H1 (cell line): ENCODE data around the gene FBXL15.

Experiments used
- ATF2 ChIP-seq: IDR thresholded peaks from 2 replicates; pipeline ENCODE4 v1.6.1; 2012; ENCODE audit warnings: low read length, inconsistent platforms
- BRCA1 ChIP-seq: IDR thresholded peaks from 2 replicates; pipeline ENCODE4 v1.6.1; 2012; ENCODE audit warnings: low read depth, low read length, improper control_type of control experiment
- CEBPB ChIP-seq: IDR thresholded peaks from 2 replicates; pipeline ENCODE4 v1.6.1; 2012; ENCODE audit warnings: low read depth, low read length
- CHD1 ChIP-seq: IDR thresholded peaks from 2 replicates; pipeline ENCODE4 v1.6.1; 2012; ENCODE audit warnings: low read depth, low read length, improper control_type of control experiment
- EP300 ChIP-seq, 2 experiments: IDR thresholded peaks; 1 replicate in 1 of 2; 2 replicates in 1 of 2; pipeline ENCODE4 v1.6.1; 2011 to 2012; ENCODE audit warnings: low read depth in 2 of 2, low read length in 2 of 2, mild to moderate bottlenecking in 2 of 2, borderline replicate concordance in 1 of 2, inconsistent platforms in 1 of 2, moderate library complexity in 1 of 2
- EZH2 ChIP-seq: fragments of 200-600 bp; sonication (generic); IDR thresholded peaks from 2 replicates; pipeline ENCODE4 v1.7.1; 2012; ENCODE audit warnings: low read depth, mild to moderate bottlenecking, moderate library complexity, low read length, inconsistent platforms; ENCODE audit not compliant: severe bottlenecking
- GABPA ChIP-seq: IDR thresholded peaks from 2 replicates; pipeline ENCODE4 v1.6.1; 2011; ENCODE audit warnings: mild to moderate bottlenecking, low read length, moderate library complexity, borderline replicate concordance; ENCODE audit not compliant: insufficient read depth
- KDM1A ChIP-seq: fragments of 200-600, 300-600 bp; sonication (generic); IDR thresholded peaks from 2 replicates; pipeline ENCODE4 v1.7.1; 2016; ENCODE audit warnings: mild to moderate bottlenecking, low read length, borderline replicate concordance
- KDM5A ChIP-seq: fragments of 200-600 bp; IDR thresholded peaks from 2 replicates; pipeline ENCODE4 v1.7.1; 2012; ENCODE audit warnings: mild to moderate bottlenecking, low read length, inconsistent platforms, mixed read lengths
- MAX ChIP-seq: IDR thresholded peaks from 2 replicates; pipeline ENCODE4 v1.6.1; 2012; ENCODE audit warnings: inconsistent platforms
- NRF1 ChIP-seq: IDR thresholded peaks from 2 replicates; pipeline ENCODE4 v1.6.1; 2011; ENCODE audit warnings: mild to moderate bottlenecking, low read depth, low read length, improper control_type of control experiment
- POLR2A ChIP-seq, 2 experiments: IDR thresholded peaks; 1 replicate in 1 of 2; 2 replicates in 1 of 2; pipeline ENCODE4 v1.6.1; 2011; ENCODE audit warnings: low read depth in 2 of 2, low read length in 2 of 2, mild to moderate bottlenecking in 2 of 2; ENCODE audit errors: control extremely low read depth in 1 of 2
- TAF1 ChIP-seq: IDR thresholded peaks from 2 replicates; pipeline ENCODE4 v1.6.1; 2011; ENCODE audit warnings: mild to moderate bottlenecking, low read depth, low read length
- TF ChIP-seq, protein P1 (sequence below), 3 experiments: IDR thresholded peaks; 1 replicate in 2 of 3; 2 replicates in 1 of 3; pipeline versions ENCODE4 v1.5.1 to v1.6.1; 2011; ENCODE audit warnings: low read length in 3 of 3, mild to moderate bottlenecking in 3 of 3, inconsistent platforms in 2 of 3, low read depth in 1 of 3, moderate library complexity in 1 of 3; ENCODE audit not compliant: insufficient read depth in 1 of 3; ENCODE audit errors: control extremely low read depth in 1 of 3

DNA sequence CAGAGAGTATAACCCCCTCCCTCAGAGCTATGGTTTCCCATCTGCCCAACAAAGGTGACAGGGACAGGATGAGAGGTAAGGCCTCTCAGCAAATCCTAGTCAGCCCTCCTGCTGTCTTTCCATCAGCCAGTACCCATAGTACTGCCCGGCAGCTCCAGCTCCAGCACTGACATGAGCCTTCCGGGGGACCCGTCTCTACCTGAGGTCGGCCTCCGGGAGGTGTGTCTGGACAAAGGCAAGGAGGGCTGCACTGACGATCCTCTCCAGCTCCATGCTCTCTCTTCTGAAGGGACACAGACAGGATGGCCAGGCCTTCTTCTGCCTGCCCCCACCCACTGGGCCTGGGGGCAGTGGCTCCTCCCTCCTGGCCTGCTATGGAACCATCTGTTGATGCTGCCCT, 4.3 kb downstream of the FBXL15 start:
- TF ChIP-seq MAX (no peak), ATF2 (no peak), BRCA1 (no peak), EP300 (IDR thresholded peaks at IDR 0.05; ENCODE audit: borderline replicate concordance in 1 of 2, low read depth in 2 of 2, low read length in 2 of 2) (no peak), KDM1A (no peak), EZH2 (no peak), GABPA (no peak), TAF1 (no peak), KDM5A (no peak), NRF1 (no peak), CHD1 (no peak), CEBPB (no peak), POLR2A (IDR thresholded peaks at IDR 0.05; ENCODE audit: control extremely low read depth in 1 of 2, low read depth in 2 of 2, low read length in 2 of 2) (no peak)
- TF ChIP-seq, protein P1, sequence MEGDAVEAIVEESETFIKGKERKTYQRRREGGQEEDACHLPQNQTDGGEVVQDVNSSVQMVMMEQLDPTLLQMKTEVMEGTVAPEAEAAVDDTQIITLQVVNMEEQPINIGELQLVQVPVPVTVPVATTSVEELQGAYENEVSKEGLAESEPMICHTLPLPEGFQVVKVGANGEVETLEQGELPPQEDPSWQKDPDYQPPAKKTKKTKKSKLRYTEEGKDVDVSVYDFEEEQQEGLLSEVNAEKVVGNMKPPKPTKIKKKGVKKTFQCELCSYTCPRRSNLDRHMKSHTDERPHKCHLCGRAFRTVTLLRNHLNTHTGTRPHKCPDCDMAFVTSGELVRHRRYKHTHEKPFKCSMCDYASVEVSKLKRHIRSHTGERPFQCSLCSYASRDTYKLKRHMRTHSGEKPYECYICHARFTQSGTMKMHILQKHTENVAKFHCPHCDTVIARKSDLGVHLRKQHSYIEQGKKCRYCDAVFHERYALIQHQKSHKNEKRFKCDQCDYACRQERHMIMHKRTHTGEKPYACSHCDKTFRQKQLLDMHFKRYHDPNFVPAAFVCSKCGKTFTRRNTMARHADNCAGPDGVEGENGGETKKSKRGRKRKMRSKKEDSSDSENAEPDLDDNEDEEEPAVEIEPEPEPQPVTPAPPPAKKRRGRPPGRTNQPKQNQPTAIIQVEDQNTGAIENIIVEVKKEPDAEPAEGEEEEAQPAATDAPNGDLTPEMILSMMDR (IDR thresholded peaks at IDR 0.05; ENCODE audit: control extremely low read depth in 1 of 3, insufficient read depth in 1 of 3, low read depth in 1 of 3, low read length in 3 of 3), result no peak
